ENCODE data around the gene DBI.
"Not testable (repeated sequence)": the region's sequence is repeated elsewhere in the genome, so short reads cannot be mapped to it uniquely, and the experiment has no call there.

Gene DBI

GRCh38 chr2:119402645-119403560, 36.1 kb downstream of the DBI start:
- DNase-seq: no peak

- DNase-seq: not testable (repeated sequence)
These were observed 36.8 kb downstream of the DBI start for GRCh38 chr2:119403618-119404017.

DNA sequence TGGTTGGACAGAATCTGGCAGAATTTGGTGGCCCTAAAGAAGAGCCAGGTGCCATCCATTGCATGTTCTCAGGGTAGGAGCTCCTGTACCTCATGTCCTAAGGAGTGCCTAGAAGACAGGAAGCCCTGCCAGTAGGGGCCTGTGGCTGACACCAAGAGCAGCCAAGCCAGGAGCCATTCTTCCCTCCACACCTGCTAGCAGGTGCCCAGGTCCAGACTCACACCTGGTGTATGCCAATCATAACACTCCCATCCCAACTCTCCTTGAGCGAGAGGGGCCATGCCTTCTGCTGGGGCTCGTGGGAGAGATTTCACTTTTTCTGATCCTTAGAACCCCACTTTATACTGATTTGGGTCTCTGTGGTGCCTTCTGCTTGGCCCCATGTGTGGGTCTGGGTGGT, 38.4 kb downstream of the DBI start:
- DNase-seq: no peak

GRCh38 chr2:119407430-119408220, 40.8 kb downstream of the DBI start:
- peak; percentile 29 for DNase-seq

- no peak for DNase-seq
These were observed 41.4 kb downstream of the DBI start for GRCh38 chr2:119408221-119408619.

GRCh38 chr2:119409506-119409905, 42.7 kb downstream of the DBI start:
- no peak for DNase-seq

DNA sequence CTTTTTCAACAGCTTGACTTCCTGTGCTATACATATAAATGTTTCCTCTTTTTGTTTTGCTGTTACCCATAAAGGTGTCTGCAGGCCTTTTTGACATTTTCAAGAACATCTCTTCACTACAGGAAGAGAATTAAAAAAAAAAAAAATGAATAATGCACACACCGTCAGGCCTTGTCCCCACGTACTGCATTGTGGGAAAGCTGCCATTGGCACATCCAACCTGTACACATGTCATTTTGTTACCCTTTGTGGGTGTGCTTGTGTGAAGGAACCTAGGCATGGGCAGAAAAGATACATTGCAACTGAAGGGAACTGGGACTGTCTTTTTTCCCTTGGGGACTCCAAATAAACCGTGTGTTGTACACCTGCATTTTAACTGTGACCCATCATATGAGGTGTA, 48.1 kb downstream of the DBI start:
- no peak for DNase-seq

- DNase-seq: no peak
These were observed 48.9 kb downstream of the DBI start for GRCh38 chr2:119415630-119416029.

DNA sequence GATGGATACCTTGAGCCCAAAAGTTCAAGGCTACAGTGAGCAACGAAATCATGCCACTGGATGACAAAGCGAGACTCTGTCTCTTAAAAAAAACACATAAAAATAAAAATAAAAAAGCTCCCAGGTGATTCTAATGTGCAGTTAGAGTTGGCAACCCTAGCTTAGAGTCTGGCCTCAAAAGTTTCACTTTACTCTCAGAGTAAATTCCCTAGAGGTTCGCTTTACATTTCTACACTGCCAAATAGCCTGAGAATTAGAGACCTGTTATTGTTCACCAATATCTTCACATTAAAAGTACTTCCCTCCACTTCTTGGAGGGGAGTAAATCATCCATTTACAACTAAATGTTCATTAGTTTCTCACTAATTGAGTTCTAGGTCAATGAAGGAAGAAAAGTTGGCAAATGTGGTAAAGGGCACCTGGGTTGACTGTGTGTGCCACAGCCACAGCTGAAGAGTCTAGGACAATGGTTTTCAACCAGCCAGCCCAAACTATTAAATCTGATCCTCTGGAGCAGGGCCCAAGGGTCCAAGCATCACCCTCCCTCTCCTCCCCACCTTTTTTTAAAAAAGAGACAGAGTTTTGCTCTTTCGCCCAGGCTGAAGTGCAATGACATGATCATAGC, 49.6 kb downstream of the DBI start:
- DNase-seq: no peak

GRCh38 chr2:119417908-119418307, 51.1 kb downstream of the DBI start:
- no peak for DNase-seq

DNA sequence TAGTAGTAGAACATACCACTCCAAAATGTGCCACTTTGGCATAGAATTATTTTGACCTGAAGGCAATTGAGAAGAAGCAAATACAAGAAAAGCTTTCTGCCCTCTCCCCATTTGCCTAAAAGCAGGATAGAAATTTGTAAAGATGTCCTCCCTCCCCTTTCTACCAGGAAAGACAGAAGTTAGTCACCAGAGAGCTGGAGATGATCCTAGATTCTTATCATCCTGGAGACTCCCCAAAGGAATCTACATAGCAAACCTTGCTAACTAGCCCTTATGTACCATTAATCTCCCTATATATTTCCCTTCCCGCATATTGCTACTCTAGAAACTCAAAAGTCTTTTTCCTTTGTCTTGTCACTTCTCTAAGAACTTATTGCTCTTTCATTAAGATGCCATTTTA, 52.3 kb downstream of the DBI start:
- DNase-seq: no peak

- DNase-seq: no peak
These were observed 53.2 kb downstream of the DBI start for GRCh38 chr2:119419803-119420508.

DNA sequence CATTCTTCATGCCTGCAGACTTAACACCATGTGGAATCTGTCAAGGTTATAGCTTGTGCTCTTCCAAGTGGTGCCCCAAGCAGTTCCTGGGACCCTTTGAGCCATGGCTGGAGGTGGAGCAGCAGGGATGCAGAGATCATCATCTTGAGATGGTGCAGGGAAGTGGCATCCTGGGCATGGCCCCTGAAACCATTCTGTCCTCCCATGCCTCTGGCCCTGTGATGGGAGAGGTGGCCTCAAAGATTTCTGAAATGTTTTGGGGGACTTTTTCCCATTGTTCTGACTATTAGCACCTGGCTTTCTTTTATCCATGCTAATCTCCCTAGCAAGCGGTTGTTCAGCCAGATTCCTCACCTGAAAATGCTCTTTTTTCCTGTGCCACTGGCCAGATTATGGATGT, 54.5 kb downstream of the DBI start:
- DNase-seq: no peak

GRCh38 chr2:119421741-119422140, 55.0 kb downstream of the DBI start:
- DNase-seq: no peak
